GM13977 (cell line): ENCODE measurements around the gene RAB44.
"Not testable (repeated sequence)": the region's sequence is repeated elsewhere in the genome, so short reads cannot be mapped to it uniquely, and the experiment has no call there.

Experiments
- DNase-seq: peaks from one replicate; pipeline ENCODE4 v3.0.0; 2012; ENCODE audit warnings: low spot score
- CTCF ChIP-seq: IDR thresholded peaks from 2 replicates; pipeline ENCODE4 v1.5.1; 2012; ENCODE audit warnings: mild to moderate bottlenecking, control low read depth; ENCODE audit not compliant: insufficient read depth; ENCODE audit errors: extremely low read depth, missing control alignments
- in situ Hi-C: fragments of 300-500 bp; cut with MboI; formaldehyde crosslinking; loops from one replicate; pipeline ENCODE4 v1.12.0; 2022; ENCODE audit warnings: low sequenced_read_pairs, low pct_unique_long_range_greater_than_20kb, mixed read lengths, inconsistent platforms; ENCODE audit not compliant: unreplicated experiment

RAB44 gene

DNA sequence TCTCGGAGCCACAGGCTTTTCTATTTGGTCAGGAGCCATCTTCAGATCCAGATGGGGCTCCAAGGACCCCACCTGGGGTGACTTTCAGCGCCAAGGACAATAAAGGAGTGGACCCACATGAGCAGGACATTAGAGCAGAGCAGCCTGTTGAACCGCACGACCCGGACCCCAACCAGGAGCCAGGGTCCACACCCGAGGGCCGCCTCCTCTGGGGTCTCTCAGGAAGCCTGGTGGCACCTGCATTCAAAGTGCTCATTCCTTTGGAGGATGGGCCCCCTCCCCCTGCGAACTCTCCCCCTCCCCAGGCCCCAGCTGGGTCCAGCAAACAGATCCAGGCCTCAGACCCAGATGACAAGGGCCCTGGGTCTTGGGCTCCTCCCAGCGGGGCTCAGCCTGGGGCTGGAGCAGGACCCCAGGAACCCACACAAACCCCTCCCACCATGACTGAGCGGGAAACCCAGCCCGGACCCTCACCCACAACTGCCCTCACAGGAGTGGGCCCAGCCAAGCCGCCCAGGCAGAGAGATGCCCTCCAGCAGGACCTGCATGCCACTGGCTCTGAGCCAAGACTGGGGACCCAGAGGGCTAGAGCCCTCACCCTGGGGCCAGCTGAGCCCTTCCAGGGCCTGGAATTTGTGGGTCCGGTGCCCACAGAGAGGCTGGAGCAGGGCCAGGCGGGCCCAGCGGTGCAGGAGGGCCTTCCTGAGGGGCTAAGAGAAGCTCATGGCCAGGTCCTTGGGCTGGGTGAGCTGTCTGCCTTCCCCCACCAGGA lies 23.9 kb downstream of the RAB44 start:
- in situ Hi-C loops, result no loop called here
- no peak for TF ChIP-seq CTCF
- DNase-seq, result no peak

DNA sequence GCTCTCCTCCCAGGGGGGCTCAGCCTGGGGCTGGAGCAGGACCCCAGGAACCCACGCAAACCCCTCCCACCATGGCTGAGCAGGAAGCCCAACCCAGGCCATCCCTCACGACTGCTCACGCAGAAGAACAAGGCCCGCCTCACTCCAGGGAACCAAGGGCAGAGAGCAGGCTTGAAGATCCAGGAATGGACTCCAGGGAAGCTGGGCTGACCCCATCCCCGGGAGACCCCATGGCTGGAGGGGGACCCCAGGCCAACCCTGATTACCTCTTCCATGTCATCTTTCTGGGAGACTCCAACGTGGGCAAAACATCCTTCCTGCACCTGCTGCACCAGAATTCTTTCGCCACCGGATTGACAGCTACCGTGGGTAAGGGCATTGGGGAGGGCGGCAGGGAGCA lies 24.7 kb downstream of the RAB44 start:
- in situ Hi-C loops, result no loop called here
- no peak for DNase-seq
- no peak for TF ChIP-seq CTCF

DNA sequence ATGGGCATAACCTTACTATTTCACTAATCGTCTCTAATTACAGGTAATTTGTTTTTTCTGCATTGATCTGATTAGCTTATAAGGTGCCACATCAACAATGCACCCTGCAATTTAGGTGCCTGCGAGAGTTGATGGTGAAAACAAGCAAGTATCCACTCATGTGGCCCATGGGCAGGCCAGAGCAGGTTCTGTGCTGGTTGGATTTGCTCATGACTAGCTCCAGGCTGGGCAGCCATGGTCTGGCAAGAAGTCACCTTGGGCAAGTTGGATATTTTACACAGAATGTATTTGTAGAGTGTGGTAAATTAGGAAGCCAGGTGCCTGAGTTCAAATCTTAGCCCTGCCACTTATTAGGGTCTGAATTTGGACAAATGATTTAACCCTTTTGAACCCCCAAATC lies 25.3 kb downstream of the RAB44 start:
- DNase-seq, result no peak
- in situ Hi-C loops, result no loop called here
- TF ChIP-seq CTCF, result no peak

- DNase-seq, in situ Hi-C loops: not testable (repeated sequence)
These were observed 26.4 kb downstream of the RAB44 start for GRCh38 chr6:36723992-36724391.

DNA sequence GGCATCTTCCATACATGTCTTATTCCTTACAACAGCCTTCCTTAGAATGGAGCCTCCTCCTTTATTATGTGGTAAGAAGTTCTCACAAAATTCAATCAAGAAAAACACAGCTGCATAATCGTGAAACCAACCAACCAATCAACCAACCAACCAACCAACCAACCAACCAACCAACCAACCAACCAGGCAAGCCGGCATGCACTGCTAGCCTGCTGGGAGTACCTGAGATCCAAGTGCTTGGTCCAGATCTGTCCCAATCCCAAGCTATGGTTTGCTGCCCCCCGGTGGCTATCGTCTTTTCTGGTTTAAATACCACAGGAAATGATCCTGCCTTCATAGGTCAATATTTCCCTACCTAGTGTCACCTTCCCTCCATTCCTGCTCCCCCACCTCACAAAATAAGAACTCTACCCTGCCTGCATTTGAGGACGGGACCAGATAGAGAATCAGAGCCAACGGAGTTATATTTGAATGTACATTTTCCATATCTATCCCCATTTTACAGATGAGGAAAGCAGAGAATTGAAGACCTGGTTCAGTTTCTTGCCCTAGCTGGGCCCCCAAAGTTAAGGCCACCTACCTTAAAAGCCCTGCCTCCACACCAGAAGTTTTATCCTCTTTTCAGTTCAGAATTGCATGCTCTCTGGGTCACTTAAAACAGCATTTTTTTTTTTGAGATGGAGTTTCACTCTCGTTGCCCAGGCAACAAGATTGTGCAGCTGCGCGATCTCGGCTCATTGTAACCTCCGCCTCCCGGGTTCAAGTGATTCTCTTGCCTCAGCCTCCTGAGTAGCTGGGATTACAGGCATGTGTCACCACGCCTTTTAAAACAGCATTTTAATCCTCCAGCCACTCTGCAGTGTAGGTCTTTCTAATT lies 27.1 kb downstream of the RAB44 start:
- peak; percentile 67 for DNase-seq
- in situ Hi-C loops, result no loop called here
- TF ChIP-seq CTCF, result peak; percentile 56

DNA sequence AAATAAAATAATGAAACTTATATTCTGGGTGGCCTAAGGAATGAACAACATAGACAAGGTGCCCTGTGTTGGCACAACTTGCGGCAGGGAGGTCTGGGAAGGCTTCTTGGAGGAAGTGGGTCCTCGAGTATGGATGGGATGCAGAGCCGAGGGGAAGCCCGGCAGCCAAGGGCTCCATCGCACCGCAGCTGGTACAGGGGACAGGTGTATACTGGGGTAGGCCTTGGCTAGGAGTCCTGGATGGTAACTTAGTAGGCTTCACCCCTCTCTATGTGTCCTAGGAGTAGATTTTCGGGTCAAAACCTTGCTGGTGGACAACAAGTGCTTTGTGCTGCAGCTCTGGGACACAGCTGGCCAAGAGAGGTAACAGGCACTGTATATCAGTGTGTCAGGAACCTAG lies 28.0 kb downstream of the RAB44 start:
- no peak for DNase-seq

More for the DNA sequence above, 28.0 kb downstream of the RAB44 start:
- TF ChIP-seq CTCF, result no peak
- in situ Hi-C loops, result no loop called here
